ENCODE measurements around the gene PLSCR5. TPM values are rescaled to one million over a fixed set of nuclear protein-coding genes. Genes with fewer than 3 reads are reported as not detected.

The PLSCR5 gene
- polyA plus RNA-seq, 1 donor (not counting 4 experiments of a cell fraction or from before 2014, with no cell fraction given) = not detected

GRCh38 chr3:146636881-146637280 is 31.7 kb upstream of the PLSCR5 start:
- TF ChIP-seq EZH2 (IDR thresholded peaks at IDR 0.05; ENCODE audit: low read length) (no peak), CTCF (optimal IDR thresholded peaks at IDR 0.05 in 1 of 3, IDR thresholded peaks at IDR 0.05 in 1 of 3, conservative IDR thresholded peaks at IDR 0.05 in 1 of 3; ENCODE audit: extremely low read depth in 1 of 3, insufficient read depth in 2 of 3, low read length in 3 of 3) (no peak)

GRCh38 chr3:146634346-146634745 is 29.2 kb upstream of the PLSCR5 start:
- no peak overlapping the region for H2AFZ ChIP-seq (ENCODE audit: control insufficient read depth, low read length)
- H3K27ac ChIP-seq (ENCODE audit: control insufficient read depth, insufficient read depth, low read length) = no peak overlapping the region
- no peaks in the 10 kb centered on the region for H3K9me1 ChIP-seq (ENCODE audit: control insufficient read depth, extremely low read depth, insufficient read depth, low read length)
- no peak for FAIRE-seq
- DNase-seq (ENCODE audit: low read depth, low spot score) = no peak
- TF ChIP-seq EZH2 (IDR thresholded peaks at IDR 0.05; ENCODE audit: low read length) (no peak), CTCF (optimal IDR thresholded peaks at IDR 0.05 in 1 of 3, IDR thresholded peaks at IDR 0.05 in 1 of 3, conservative IDR thresholded peaks at IDR 0.05 in 1 of 3; ENCODE audit: extremely low read depth in 1 of 3, insufficient read depth in 2 of 3, low read length in 3 of 3) (no peak)
- no peaks in the 10 kb centered on the region for H3K79me2 ChIP-seq (ENCODE audit: control insufficient read depth, insufficient read depth, low read length)
- no peak overlapping the region for H3K9ac ChIP-seq (ENCODE audit: control insufficient read depth, extremely low read depth, insufficient read depth, low read length)
- H4K20me1 ChIP-seq (ENCODE audit: control insufficient read depth, extremely low read depth, insufficient read depth, low read length) = no peaks in the 10 kb centered on the region
- H3K9me3 ChIP-seq (ENCODE audit: control insufficient read depth, low read depth, low read length) = no peaks in the 10 kb centered on the region
- no peak overlapping the region for H3K4me2 ChIP-seq (ENCODE audit: control insufficient read depth, extremely low read depth, insufficient read depth, low read depth, low read length)
- H3K4me1 ChIP-seq (ENCODE audit: control insufficient read depth, extremely low read depth, insufficient read depth, low read length) = no peaks in the 10 kb centered on the region
- dilution Hi-C loops (cut with MboI; ENCODE audit: extremely low pct_ligation_motif_present, low sequenced_read_pairs) = no loop called here
- H3K36me3 ChIP-seq (ENCODE audit: control insufficient read depth in 2 of 2, extremely low read depth in 1 of 2, insufficient read depth in 2 of 2, low read length in 2 of 2) = no peaks in the 10 kb centered on the region
- no peak overlapping the region for H3K4me3 ChIP-seq (ENCODE audit: control insufficient read depth in 2 of 3, extremely low read depth in 1 of 3, insufficient read depth in 2 of 3, low read depth in 1 of 3, low read length in 3 of 3)
- H3K27me3 ChIP-seq (ENCODE audit: control insufficient read depth, extremely low read depth, insufficient read depth, low read length) = no peaks in the 10 kb centered on the region

More at GRCh38 chr3:146636881-146637280, 31.7 kb upstream of the PLSCR5 start:
- no peak overlapping the region for H3K9ac ChIP-seq (ENCODE audit: control insufficient read depth, extremely low read depth, insufficient read depth, low read length)
- H3K36me3 ChIP-seq (ENCODE audit: control insufficient read depth in 2 of 2, extremely low read depth in 1 of 2, insufficient read depth in 2 of 2, low read length in 2 of 2) = no peaks in the 10 kb centered on the region
- FAIRE-seq (no peak), DNase-seq (ENCODE audit: low read depth, low spot score) (no peak)
- no peak overlapping the region for H3K4me2 ChIP-seq (ENCODE audit: control insufficient read depth, extremely low read depth, insufficient read depth, low read depth, low read length)
- H3K27ac ChIP-seq (ENCODE audit: control insufficient read depth, insufficient read depth, low read length) = no peak overlapping the region
- H3K9me3 ChIP-seq (ENCODE audit: control insufficient read depth, low read depth, low read length) = no peaks in the 10 kb centered on the region
- no peaks in the 10 kb centered on the region for H3K79me2 ChIP-seq (ENCODE audit: control insufficient read depth, insufficient read depth, low read length)
- no peaks in the 10 kb centered on the region for H3K9me1 ChIP-seq (ENCODE audit: control insufficient read depth, extremely low read depth, insufficient read depth, low read length)
- no peak overlapping the region for H3K4me3 ChIP-seq (ENCODE audit: control insufficient read depth in 2 of 3, extremely low read depth in 1 of 3, insufficient read depth in 2 of 3, low read depth in 1 of 3, low read length in 3 of 3)
- no peaks in the 10 kb centered on the region for H4K20me1 ChIP-seq (ENCODE audit: control insufficient read depth, extremely low read depth, insufficient read depth, low read length)
- no peaks in the 10 kb centered on the region for H3K4me1 ChIP-seq (ENCODE audit: control insufficient read depth, extremely low read depth, insufficient read depth, low read length)
- no peak overlapping the region for H2AFZ ChIP-seq (ENCODE audit: control insufficient read depth, low read length)
- dilution Hi-C loops (cut with MboI; ENCODE audit: extremely low pct_ligation_motif_present, low sequenced_read_pairs) = no loop called here
- H3K27me3 ChIP-seq (ENCODE audit: control insufficient read depth, extremely low read depth, insufficient read depth, low read length) = no peaks in the 10 kb centered on the region

All from keratinocyte (primary cell).